22Rv1 (cell line): ENCODE measurements around the gene PARP1.

Experiments used
- H3K27ac ChIP-seq: fragments of 450-650 bp; 2 replicates; pipeline ENCODE4 v1.5.1; 2017
- CTCF ChIP-seq: fragments of 450-650 bp; IDR thresholded peaks from 2 replicates; pipeline ENCODE4 v1.5.1; 2017; ENCODE audit warnings: mild to moderate bottlenecking
- ZFX ChIP-seq: fragments of 450-650 bp; IDR thresholded peaks from 2 replicates; pipeline ENCODE4 v1.6.1; 2017; ENCODE audit warnings: antibody characterized with exemption, borderline replicate concordance

PARP1 gene

DNA sequence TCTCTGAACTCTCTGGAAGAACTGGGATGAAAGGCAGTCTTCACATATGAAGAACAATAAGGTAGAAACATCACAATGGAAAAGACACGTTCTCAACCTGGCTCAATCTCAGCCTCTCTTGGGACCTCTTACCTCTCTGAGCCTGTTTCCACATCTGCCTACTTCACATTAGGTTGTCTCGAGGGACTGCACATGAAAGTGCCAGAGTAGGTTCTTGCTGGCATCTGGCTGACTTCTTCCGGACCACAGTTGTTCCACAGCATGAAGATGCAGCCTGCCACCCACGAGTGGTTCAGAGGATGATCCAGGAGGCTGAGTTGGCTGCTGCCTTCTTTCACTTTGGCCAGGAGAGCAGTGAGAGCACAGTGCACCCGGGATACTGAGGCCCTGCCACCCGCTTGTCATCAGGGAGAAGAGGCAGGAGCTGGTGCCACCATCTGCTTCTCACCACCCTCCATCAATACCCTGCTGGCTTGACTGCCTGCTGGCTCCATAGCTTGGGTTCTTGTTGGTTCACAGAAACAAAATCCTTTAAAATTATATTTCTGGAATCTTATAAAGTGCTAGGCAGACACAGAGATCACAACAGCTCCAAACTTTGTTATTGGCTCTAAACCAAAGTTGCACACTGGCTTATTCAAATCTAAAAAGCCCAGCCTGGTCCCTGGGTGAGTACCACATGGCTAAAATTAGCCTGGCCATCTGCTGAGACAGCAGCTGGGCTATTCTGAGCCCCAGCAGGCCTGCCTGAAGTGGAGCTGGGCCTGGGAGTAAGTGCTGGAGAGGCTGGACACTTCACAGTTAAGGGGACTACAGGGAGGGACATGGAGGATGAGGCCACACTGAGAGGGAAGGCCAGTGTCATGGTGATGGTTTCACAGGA lies 52.0 kb downstream of the PARP1 start:
- H3K27ac ChIP-seq = no peak overlapping the region
- no peak for TF ChIP-seq CTCF
- TF ChIP-seq ZFX = no peak

DNA sequence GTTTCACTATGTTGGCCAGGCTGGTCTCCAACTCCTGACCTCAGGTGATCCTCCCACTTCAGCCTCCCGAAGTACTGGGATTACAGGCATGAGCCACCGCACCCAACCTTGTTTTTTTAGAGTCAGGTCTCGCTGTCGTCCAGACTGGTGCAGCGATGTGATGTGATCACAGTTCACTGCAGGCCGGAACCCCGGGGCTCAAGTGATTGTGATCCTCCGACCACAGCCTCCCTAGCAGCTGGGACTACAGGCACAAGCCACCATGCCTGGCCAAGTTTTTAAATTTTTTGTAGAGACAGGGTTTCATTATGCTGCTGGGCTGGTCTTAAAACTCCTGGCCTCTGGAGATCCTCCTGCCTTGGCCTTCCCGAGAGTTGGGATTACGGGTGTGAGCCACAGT lies 52.9 kb downstream of the PARP1 start:
- TF ChIP-seq CTCF (no peak), ZFX (no peak)
- no peak overlapping the region for H3K27ac ChIP-seq

GRCh38 chr1:226353698-226354525 lies 54.0 kb downstream of the PARP1 start:
- TF ChIP-seq CTCF (no peak), ZFX (no peak)
- H3K27ac ChIP-seq = peak overlapping the region; percentile 7; the same call in 1 of the 2 replicates

DNA sequence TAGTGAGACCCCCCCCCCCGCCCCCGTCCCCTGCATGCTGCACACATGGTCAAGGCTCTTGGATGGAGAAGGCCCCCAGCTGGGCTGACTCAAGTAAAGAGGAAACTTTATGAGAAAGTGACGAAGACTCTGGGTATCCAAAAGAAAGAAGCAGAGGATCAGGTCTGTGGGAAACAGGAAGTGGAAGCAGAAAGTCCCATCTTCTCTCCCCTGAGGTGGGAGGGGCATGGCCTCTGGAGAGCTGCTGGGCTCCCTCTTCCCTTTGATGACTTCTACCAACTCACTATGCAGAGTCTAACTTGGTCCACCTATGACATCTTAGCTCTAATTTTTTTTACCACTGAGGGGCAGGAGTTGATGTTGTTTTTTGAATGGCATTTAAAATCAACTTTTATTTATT lies 56.2 kb downstream of the PARP1 start:
- no peak overlapping the region for H3K27ac ChIP-seq
- TF ChIP-seq CTCF (no peak), ZFX (no peak)

GRCh38 chr1:226350519-226350865 lies 57.4 kb downstream of the PARP1 start:
- TF ChIP-seq CTCF (no peak), ZFX (no peak)
- H3K27ac ChIP-seq = no peak overlapping the region

GRCh38 chr1:226349801-226350518 lies 57.9 kb downstream of the PARP1 start:
- H3K27ac ChIP-seq = no peak overlapping the region
- TF ChIP-seq ZFX = no peak
- no peak for TF ChIP-seq CTCF

DNA sequence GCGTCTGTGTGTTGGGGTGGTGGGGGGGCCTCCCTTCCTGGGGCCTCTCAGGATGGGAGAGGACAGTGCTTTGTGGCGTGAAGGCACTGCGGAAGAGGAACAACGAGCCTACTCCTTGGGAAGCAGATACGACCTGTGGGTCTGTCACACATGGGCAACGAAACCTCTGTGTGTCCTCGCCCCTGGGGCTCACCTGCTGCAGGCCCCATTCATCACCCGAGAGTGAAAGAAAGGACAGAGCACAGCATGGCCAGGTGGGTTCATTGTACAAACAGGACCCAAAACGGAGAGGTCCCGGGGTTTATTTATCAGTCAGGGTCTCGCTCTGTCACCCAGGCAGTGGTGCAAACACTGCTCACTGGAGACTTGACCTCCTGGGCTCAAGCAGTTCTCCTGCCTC lies 58.8 kb downstream of the PARP1 start:
- TF ChIP-seq CTCF (no peak), ZFX (no peak)
- H3K27ac ChIP-seq = no peak overlapping the region
